ENCODE results near the gene PHF5A.

The PHF5A gene

GRCh38 chr22:41511521-41511968 lies 43.1 kb upstream of the PHF5A start:
- TF ChIP-seq CTCF (conservative IDR thresholded peaks at IDR 0.05; ENCODE audit: low read depth, low read length) = no peak
- H3K4me3 ChIP-seq (ENCODE audit: low read depth, low read length) = no peak overlapping the region

GRCh38 chr22:41508770-41509170 lies 40.3 kb upstream of the PHF5A start:
- H3K4me3 ChIP-seq (ENCODE audit: low read depth, low read length) = no peak overlapping the region
- TF ChIP-seq CTCF (conservative IDR thresholded peaks at IDR 0.05; ENCODE audit: low read depth, low read length) = peak; percentile 45

More at GRCh38 chr22:41511521-41511968, 43.1 kb upstream of the PHF5A start:
- no peak for DNase-seq (ENCODE audit: low read depth)

GRCh38 chr22:41507330-41508063 lies 39.0 kb upstream of the PHF5A start:
- no peak for DNase-seq (ENCODE audit: low read depth)
- TF ChIP-seq CTCF (conservative IDR thresholded peaks at IDR 0.05; ENCODE audit: low read depth, low read length) = no peak
- H3K4me3 ChIP-seq (ENCODE audit: low read depth, low read length) = no peak overlapping the region

More at GRCh38 chr22:41508770-41509170, 40.3 kb upstream of the PHF5A start:
- no peak for DNase-seq (ENCODE audit: low read depth)

- no peak for TF ChIP-seq CTCF (conservative IDR thresholded peaks at IDR 0.05; ENCODE audit: low read depth, low read length)
- no peak for DNase-seq (ENCODE audit: low read depth)
- H3K4me3 ChIP-seq (ENCODE audit: low read depth, low read length) = no peak overlapping the region
These were observed 37.2 kb upstream of the PHF5A start for GRCh38 chr22:41505511-41506220.

- TF ChIP-seq CTCF (conservative IDR thresholded peaks at IDR 0.05; ENCODE audit: low read depth, low read length) = no peak
- no peak overlapping the region for H3K4me3 ChIP-seq (ENCODE audit: low read depth, low read length)
- DNase-seq (ENCODE audit: low read depth) = no peak
These were observed 36.3 kb upstream of the PHF5A start for GRCh38 chr22:41504816-41505215.

GRCh38 chr22:41504397-41504796 lies 35.9 kb upstream of the PHF5A start:
- no peak for TF ChIP-seq CTCF (conservative IDR thresholded peaks at IDR 0.05; ENCODE audit: low read depth, low read length)
- no peak for DNase-seq (ENCODE audit: low read depth)
- no peak overlapping the region for H3K4me3 ChIP-seq (ENCODE audit: low read depth, low read length)

All from choroid plexus epithelial cell (primary cell).